Pulmonary artery endothelial cell (primary cell): ENCODE measurements around the gene UGT1A4. TPM values are rescaled to one million over a fixed set of nuclear protein-coding genes. Genes with fewer than 3 reads are reported as not detected.

Experiments used
- DNase-seq: peaks from one replicate; pipeline ENCODE4 v3.0.0-alpha.2; 2011; ENCODE audit warnings: low read depth, low spot score
- total RNA-seq: library from RNA; depleted of rRNA; stranded (reverse); fragments of >200 nt; gene quantifications from 2 replicates; pipeline ENCODE4 v1.2.3, GENCODE V29; 2014

Gene UGT1A4
- total RNA-seq = not detected in 2 replicates

GRCh38 chr2:233718552-233718951 lies at the start of gene UGT1A4:
Gene UGT1A4 (plus strand): TSS chr2:233718736. CDS start chr2:233718821, 85 bp downstream.
- no peak for DNase-seq

- DNase-seq = no peak
Observed at GRCh38 chr2:233671290-233672161, 47.0 kb upstream of the UGT1A4 start, which contains the start of gene UGT1A9. Gene UGT1A9 (plus strand): TSS chr2:233671898. CDS start chr2:233671935, 37 bp downstream.

GRCh38 chr2:233672886-233673285 lies 45.6 kb upstream of the UGT1A4 start:
- DNase-seq = no peak

GRCh38 chr2:233673896-233674295 lies 44.6 kb upstream of the UGT1A4 start:
- no peak for DNase-seq

- no peak for DNase-seq
Observed at GRCh38 chr2:233674314-233674713, 44.2 kb upstream of the UGT1A4 start.

- no peak for DNase-seq
Observed at GRCh38 chr2:233674995-233675394, 43.5 kb upstream of the UGT1A4 start.

GRCh38 chr2:233676046-233676445 lies 42.5 kb upstream of the UGT1A4 start:
- DNase-seq = no peak

GRCh38 chr2:233679196-233679595 lies 39.3 kb upstream of the UGT1A4 start:
- DNase-seq = no peak

GRCh38 chr2:233680361-233681045 lies 38.0 kb upstream of the UGT1A4 start:
- DNase-seq = no peak

GRCh38 chr2:233681521-233682099 lies 36.9 kb upstream of the UGT1A4 start, which contains the start of gene UGT1A7:
Gene UGT1A7 (plus strand): TSS chr2:233681901. CDS start chr2:233681938, 37 bp downstream.
- DNase-seq = no peak

- DNase-seq = no peak
Observed at GRCh38 chr2:233684640-233685039, 33.9 kb upstream of the UGT1A4 start.

GRCh38 chr2:233686928-233687327 lies 31.6 kb upstream of the UGT1A4 start:
- no peak for DNase-seq

- DNase-seq = no peak
Observed at GRCh38 chr2:233688341-233688740, 30.2 kb upstream of the UGT1A4 start.

- no peak for DNase-seq
Observed at GRCh38 chr2:233689031-233689430, 29.5 kb upstream of the UGT1A4 start.

GRCh38 chr2:233689501-233689900 lies 29.0 kb upstream of the UGT1A4 start:
- DNase-seq = peak; percentile 91

GRCh38 chr2:233690444-233690843 lies 28.1 kb upstream of the UGT1A4 start:
- no peak for DNase-seq

- DNase-seq = no peak
Observed at GRCh38 chr2:233691443-233692433, 26.8 kb upstream of the UGT1A4 start.

- no peak for DNase-seq
Observed at GRCh38 chr2:233692648-233693047, 25.9 kb upstream of the UGT1A4 start, which contains the start of gene UGT1A6. Gene UGT1A6 (plus strand): TSS chr2:233692890. CDS start chr2:233693005, 115 bp downstream.

GRCh38 chr2:233693963-233694362 lies 24.6 kb upstream of the UGT1A4 start:
- no peak for DNase-seq

GRCh38 chr2:233698740-233699139 lies 19.8 kb upstream of the UGT1A4 start:
- DNase-seq = no peak
